GM19328 (cell line): Measurements from ENCODE around the gene CYB5R3.

Experiments
- ATAC-seq: cut with Tn5 transposase; IDR thresholded peaks from one replicate; pipeline ENCODE4 v1.9.1; 2021; ENCODE audit warnings: mild to moderate bottlenecking, moderate library complexity; ENCODE audit not compliant: unreplicated experiment

The CYB5R3 gene

GRCh38 chr22:42646569-42647525, 2.3 kb downstream of the CYB5R3 start:
- ATAC-seq: no peak

GRCh38 chr22:42645938-42646568, 3.1 kb downstream of the CYB5R3 start:
- no peak for ATAC-seq

- no peak for ATAC-seq
Measured at GRCh38 chr22:42645341-42645937, 3.8 kb downstream of the CYB5R3 start.

DNA sequence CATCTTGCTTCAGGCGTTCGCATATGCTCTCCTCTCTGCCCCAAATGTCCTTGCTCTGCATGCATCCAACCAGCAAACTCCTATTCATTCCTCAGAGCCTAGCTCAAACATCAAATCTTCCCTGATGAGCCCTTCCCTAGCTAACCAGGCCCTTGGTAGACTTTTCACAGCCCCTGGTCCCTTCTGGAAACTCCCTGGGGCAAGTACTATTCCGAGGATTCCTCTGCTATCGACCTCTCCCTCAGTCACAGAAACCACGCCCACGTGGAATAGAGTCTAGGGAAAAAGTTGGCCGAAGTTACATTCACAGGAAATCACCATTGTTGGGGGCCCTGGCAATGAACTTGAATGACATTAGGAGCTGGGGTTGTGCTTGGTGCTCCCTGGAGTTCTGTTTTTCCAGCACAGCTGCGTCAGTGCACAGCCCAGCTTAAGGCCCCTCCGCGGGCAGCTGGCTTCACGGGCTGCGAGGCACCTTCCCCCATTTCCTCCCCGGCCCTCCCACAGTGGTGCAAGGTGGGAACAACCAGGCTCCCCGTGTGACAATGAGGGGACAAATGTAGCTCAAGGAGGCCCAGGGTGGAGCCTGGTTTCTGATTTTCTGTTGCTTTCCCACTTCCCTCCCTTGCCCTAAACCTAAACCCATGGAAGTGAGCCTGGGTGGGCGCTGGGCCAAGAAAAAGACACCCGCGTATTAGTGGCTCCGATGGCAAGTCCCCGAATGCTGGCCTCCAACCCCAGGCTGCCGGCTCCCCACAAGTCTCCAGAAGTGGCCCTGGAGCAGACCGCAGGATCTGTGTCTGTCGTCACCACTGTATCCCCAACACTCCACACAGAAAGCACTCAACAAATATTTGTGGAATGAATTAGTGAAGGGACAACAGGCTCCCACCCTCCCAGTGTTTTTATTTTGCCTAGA, 4.5 kb downstream of the CYB5R3 start:
- ATAC-seq: no peak

GRCh38 chr22:42643634-42644421, 5.4 kb downstream of the CYB5R3 start:
- ATAC-seq: no peak

DNA sequence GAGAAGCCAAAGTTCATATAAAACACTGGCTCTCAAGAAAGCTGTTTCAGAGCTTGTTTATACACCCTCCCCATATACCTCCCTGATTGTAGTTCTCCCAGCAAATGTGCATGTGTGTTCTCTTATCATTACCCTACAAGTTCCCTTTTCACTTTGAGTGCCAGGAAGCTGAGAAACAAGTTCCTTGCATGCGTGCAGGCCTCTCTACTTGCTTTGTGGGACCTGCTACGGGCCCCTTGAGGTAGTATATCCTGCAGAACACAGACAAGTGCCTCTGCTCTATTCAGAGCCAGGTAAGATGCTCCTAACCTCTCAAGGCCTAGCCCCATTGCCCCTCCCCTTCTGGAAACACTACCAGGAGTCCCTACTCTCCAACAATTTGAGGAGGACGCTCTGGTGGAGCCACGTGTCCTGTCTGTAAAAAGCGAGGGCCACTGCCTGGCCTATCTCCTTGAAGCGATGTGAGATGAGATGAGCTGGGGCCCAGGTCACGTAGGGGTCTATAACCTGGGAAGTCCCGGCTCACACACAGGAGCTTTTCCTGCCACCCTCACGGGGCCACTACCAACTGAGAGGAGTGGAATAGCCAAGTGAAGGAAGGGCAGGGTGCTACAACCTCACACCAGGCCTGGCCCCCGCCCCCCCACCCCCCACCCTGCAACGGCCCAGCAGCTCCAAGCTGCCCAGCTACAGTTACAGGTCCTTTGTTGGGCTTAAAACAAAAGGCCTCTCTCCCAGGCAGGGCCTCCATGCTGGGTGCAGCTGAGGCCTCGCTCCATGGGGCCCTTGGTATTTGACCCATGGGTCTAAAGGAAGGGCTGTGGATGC, 6.2 kb downstream of the CYB5R3 start:
- no peak for ATAC-seq

GRCh38 chr22:42641801-42642413, 7.3 kb downstream of the CYB5R3 start:
- no peak for ATAC-seq

GRCh38 chr22:42639541-42640241, 9.5 kb downstream of the CYB5R3 start:
- ATAC-seq: no peak

DNA sequence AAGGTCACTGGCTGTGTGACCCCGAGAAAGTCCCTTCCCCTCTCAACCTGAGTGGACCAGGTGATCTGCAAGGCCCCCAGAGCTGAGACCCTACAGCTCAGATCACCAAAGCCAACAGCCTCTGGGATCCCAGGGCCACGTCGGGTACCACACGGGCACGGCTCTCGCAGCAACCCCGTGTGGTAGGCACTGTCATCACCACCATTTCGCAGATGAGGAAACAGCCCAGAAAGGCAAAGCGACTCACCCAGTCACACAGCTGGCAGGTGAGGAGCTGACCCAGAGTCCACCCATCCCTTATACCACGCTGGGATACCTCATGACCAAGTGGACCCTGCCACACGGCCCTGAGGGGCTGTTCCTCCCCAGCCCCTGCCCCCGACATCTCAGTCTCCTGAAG, 11.6 kb downstream of the CYB5R3 start:
- no peak for ATAC-seq

GRCh38 chr22:42636506-42636905, 12.7 kb downstream of the CYB5R3 start:
- no peak for ATAC-seq

- no peak for ATAC-seq
Measured at GRCh38 chr22:42635531-42635930, 13.7 kb downstream of the CYB5R3 start.

DNA sequence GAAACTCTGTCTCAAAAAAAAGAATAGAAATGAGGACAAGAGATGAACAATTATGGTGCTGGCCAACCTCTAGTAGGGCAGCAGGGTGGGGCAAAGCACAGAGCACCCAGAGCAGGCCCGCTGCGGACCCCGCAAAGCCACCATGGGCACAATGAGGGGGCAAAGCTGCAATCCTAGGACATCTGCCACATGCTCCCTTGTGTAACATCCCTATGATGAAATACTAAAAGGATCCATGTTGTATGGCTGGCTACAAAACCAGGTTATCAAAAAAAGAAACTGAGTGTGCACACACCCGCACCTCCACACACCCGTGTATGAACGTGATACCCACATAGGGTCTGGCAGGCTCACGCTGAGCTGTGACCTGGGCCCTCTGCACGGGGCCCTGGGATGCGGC, 16.2 kb downstream of the CYB5R3 start:
- ATAC-seq: no peak

DNA sequence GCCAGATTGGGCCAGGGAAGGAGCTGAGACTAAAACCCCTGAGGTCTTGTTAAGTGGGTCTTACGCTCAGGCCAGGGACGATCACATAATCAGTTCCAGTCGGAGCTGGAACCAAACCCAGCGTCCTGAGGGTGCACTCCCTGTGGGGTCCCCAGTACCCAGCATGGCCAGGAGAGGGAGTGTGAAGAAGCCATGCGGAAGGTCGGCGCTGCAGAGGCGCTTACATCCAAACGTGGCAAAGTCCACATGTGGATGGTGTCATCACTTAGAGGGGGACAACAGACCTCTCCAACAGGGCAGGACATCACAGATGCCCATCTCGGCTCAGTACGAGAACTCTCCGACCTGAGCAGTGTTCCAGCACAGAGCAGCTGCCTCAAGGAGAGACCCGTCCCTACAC, 17.1 kb downstream of the CYB5R3 start:
- no peak for ATAC-seq

DNA sequence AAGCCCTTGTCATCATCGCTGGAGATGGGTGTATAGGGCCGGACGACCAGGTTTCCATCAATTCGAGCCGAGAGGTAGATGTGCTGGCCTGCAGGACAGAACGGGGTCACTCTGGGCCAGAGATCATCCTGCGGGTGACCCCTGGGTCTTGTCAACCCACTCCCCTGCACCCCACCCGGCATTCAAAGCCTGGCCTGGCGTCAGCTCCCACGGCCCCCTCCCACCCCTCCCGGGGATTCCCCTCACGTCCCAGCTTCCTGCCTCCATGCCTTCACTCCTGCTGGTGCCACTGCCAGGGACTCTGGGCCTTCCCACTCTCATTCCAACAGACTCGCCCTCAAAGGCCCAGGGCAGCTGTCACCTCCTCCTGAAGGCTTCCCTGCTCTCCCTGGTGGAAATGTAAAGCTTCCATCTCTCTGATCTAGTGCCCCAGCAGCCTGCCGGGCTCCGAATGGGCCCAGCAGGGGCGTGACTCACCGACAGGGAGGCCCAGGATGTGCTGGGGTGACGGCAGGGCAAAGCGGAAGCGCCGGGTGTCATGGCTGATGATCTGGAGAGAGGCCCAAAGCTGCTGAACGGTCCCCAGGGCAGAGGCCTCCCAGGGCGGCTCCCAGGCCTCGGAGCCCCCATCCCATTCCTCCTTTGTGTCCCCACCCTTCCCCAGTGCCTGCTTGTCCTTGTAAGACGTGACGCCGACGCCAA, 18.1 kb downstream of the CYB5R3 start:
- no peak for ATAC-seq

- no peak for ATAC-seq
Measured at GRCh38 chr22:42630211-42630610, 19.0 kb downstream of the CYB5R3 start.

DNA sequence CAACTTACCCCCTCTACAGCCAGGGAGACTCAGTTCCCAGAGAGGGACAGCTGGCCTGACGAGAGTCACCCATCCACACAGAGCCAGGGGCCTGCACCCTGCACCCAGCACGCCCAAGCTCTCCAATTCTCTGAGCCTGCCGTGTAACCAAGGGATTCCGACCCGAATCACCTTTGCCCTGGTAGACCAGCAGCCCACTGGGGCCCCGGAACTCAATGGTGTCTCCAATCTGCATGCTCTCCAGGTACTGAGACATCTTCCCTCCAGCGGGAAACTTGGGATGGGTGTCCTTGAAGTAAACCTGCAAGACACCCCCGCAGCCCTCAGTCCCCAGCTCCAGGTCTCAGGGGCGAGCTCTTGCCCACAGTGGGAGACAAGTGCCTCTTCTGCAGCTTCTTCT, 21.2 kb downstream of the CYB5R3 start:
- no peak for ATAC-seq

GRCh38 chr22:42626951-42627625, 22.1 kb downstream of the CYB5R3 start:
- no peak for ATAC-seq
